Breast epithelium (tissue), 4 donors: Measurements from ENCODE around the gene LONP1. TPM values are rescaled to one million over a fixed set of nuclear protein-coding genes. Genes with fewer than 3 reads are reported as not detected.

Experiments used
- DNase-seq, 2 donors: peaks; one replicate each; pipeline ENCODE4 v3.0.0-alpha.2; 2019; ENCODE audit warnings: low spot score in 2 of 2
- H3K27ac ChIP-seq, 2 donors: fragments of 200-600 bp; sonication (generic) in 1 of 2; one replicate each; pipeline ENCODE4 v1.5.1; 2016 to 2019; ENCODE audit warnings: mild to moderate bottlenecking in 1 of 2
- H3K27me3 ChIP-seq, 2 donors: fragments of 200-600 bp; sonication (generic) in 1 of 2; one replicate each; pipeline versions ENCODE4 v1.5.1 to v1.6.0; 2017 to 2019; ENCODE audit warnings: control low read depth in 1 of 2, mild to moderate bottlenecking in 1 of 2
- H3K36me3 ChIP-seq: fragments of 200-600 bp; one replicate; pipeline ENCODE4 v1.5.1; 2019
- H3K4me1 ChIP-seq, 2 donors: fragments of 200-600 bp; sonication (generic); one replicate each; pipeline ENCODE4 v1.5.1; 2016 to 2019; ENCODE audit warnings: control low read depth in 1 of 2
- H3K4me3 ChIP-seq, 3 donors: fragments of 200-600 bp; sonication (generic); 1 replicate in 2 of 3; 2 replicates in 1 of 3; pipeline ENCODE4 v1.5.1; 2016 to 2019; ENCODE audit warnings: mild to moderate bottlenecking in 3 of 3, moderate library complexity in 2 of 3
- H3K9me3 ChIP-seq, 2 donors: fragments of 200-600 bp; sonication (generic) in 1 of 2; one replicate each; pipeline ENCODE4 v1.5.1; 2016 to 2019; ENCODE audit warnings: control low read depth in 1 of 2
- CTCF ChIP-seq, 3 donors: fragments of 450-650 bp; IDR thresholded peaks; one replicate each; pipeline ENCODE4 v1.5.1; 2016 to 2017; ENCODE audit warnings: antibody characterized with exemption in 3 of 3, mild to moderate bottlenecking in 3 of 3, moderate library complexity in 3 of 3
- POLR2A ChIP-seq: fragments of 450-650 bp; IDR thresholded peaks from one replicate; pipeline ENCODE4 v1.6.1; 2016; ENCODE audit warnings: antibody characterized with exemption, mild to moderate bottlenecking, moderate library complexity
- POLR2AphosphoS5 ChIP-seq, 3 donors: sonication (generic); formaldehyde crosslinking; IDR thresholded peaks; one replicate each; pipeline ENCODE4 v1.6.1; 2017; ENCODE audit warnings: antibody characterized with exemption in 3 of 3
- intact Hi-C: fragments of 100-400 bp; cut with DNase I; formaldehyde crosslinking; loops from one replicate; pipeline ENCODE4 v1.15.1; 2023; ENCODE audit warnings: low total_unique reads
- total RNA-seq, 3 donors: library from RNA; depleted of rRNA; stranded (reverse); fragments of >200 nt; gene quantifications; one replicate each; pipeline ENCODE4 v1.1.0, GENCODE V29; 2016

Gene LONP1
- total RNA-seq, 3 donors from 2014 or later = 48.1 to 66.2 (median 60.6) TPM

DNA sequence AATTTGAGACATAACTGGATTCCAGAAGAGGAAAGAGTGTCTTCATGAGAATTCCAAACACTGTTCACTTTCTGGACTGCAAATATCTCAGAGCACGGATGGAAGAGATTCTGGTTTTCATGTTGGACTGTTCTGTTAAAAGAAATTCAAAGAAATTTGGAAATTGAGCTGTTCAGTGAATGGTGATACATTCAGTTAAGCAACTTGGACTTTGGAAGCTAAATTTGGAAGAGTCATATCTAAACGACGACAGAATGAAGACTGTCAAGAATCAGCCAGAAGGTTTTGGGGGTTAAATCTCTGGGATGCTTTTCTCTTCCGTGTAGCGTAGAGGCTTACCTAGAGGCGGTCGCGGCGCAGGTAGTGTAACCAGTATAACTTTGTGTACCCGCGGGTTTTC is 71.5 kb downstream of the LONP1 start:
- Histone ChIP-seq H3K9me3 (no peaks in the 10 kb centered on the region), H3K36me3 (no peaks in the 10 kb centered on the region), H3K27me3 (no peaks in the 10 kb centered on the region), H3K4me3 (no peak overlapping the region), H3K4me1 (no peaks in the 10 kb centered on the region), H3K27ac (no peak overlapping the region)
- intact Hi-C loops = no loop called here
- no peak for TF ChIP-seq CTCF (IDR thresholded peaks at IDR 0.05)
- TF ChIP-seq POLR2A = no peak
- no peak for TF ChIP-seq POLR2AphosphoS5 (IDR thresholded peaks at IDR 0.05)
- DNase-seq = no peak

DNA sequence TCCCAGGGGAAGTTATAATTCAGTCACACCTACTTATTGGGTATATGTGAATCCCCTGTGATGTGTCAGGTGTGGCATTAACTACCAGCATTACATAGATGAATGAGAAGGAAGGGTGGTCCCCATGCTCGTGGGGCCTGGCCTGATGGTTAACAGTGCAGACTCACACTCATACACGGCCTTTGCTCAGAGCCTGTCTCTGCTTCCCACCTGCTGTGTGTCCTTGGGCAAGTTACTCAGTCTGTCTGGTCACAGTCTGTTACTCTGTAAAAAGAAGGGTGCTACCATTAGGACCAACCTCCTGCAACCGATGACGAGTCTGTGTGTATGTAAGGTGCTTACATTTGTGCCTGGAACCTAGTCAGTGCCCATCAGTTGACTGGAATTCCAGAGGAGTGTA is 73.2 kb downstream of the LONP1 start:
- no peak for TF ChIP-seq POLR2AphosphoS5 (IDR thresholded peaks at IDR 0.05)
- no peak for TF ChIP-seq CTCF (IDR thresholded peaks at IDR 0.05)
- TF ChIP-seq POLR2A = no peak
- H3K36me3 ChIP-seq = no peaks in the 10 kb centered on the region
- H3K27me3 ChIP-seq = no peaks in the 10 kb centered on the region
- DNase-seq = no peak
- H3K4me3 ChIP-seq = no peak overlapping the region
- no peaks in the 10 kb centered on the region for H3K4me1 ChIP-seq
- intact Hi-C loops = no loop called here
- no peaks in the 10 kb centered on the region for H3K9me3 ChIP-seq
- no peak overlapping the region for H3K27ac ChIP-seq

GRCh38 chr19:5645409-5645808 is 74.5 kb downstream of the LONP1 start:
- no peak for TF ChIP-seq CTCF (IDR thresholded peaks at IDR 0.05)
- no peak for TF ChIP-seq POLR2AphosphoS5 (IDR thresholded peaks at IDR 0.05)
- no peak for TF ChIP-seq POLR2A
- intact Hi-C loops = no loop called here
- Histone ChIP-seq H3K4me3 (no peak overlapping the region), H3K9me3 (no peaks in the 10 kb centered on the region), H3K27ac (no peak overlapping the region), H3K4me1 (no peaks in the 10 kb centered on the region), H3K27me3 (no peaks in the 10 kb centered on the region), H3K36me3 (no peaks in the 10 kb centered on the region)
- no peak for DNase-seq

GRCh38 chr19:5644037-5644436 is 75.9 kb downstream of the LONP1 start:
- DNase-seq = no peak
- H3K27ac ChIP-seq = no peak overlapping the region
- H3K9me3 ChIP-seq = no peaks in the 10 kb centered on the region
- no peaks in the 10 kb centered on the region for H3K36me3 ChIP-seq
- intact Hi-C loops = no loop called here
- H3K4me3 ChIP-seq = no peak overlapping the region
- no peak for TF ChIP-seq POLR2A
- no peak for TF ChIP-seq POLR2AphosphoS5 (IDR thresholded peaks at IDR 0.05)
- TF ChIP-seq CTCF (IDR thresholded peaks at IDR 0.05) = no peak
- H3K4me1 ChIP-seq = no peaks in the 10 kb centered on the region
- no peaks in the 10 kb centered on the region for H3K27me3 ChIP-seq

DNA sequence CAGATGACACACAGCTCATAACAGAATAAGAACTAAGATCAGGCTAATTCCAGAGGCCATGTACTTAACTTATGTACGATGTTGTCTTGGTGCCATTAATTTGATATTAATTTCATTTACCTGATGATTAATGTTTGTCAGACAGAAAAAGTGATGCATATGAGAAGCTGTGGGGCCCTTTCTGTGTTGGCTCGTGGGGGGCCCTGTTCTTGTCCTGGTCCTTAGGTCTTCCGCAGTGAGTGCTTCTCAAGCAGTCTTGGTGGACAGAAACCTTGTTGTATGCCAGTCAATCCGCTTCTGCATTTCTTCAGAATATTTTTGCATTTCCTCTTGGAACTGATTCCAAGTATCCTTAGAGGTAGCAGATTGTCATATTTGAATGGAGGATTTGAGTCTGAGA is 76.9 kb downstream of the LONP1 start:
- DNase-seq = no peak
- TF ChIP-seq POLR2AphosphoS5 (IDR thresholded peaks at IDR 0.05) (no peak), CTCF (IDR thresholded peaks at IDR 0.05) (no peak), POLR2A (no peak)
- H3K27me3 ChIP-seq = no peaks in the 10 kb centered on the region
- intact Hi-C loops = no loop called here
- H3K27ac ChIP-seq = no peak overlapping the region
- no peaks in the 10 kb centered on the region for H3K9me3 ChIP-seq
- H3K36me3 ChIP-seq = no peaks in the 10 kb centered on the region
- H3K4me1 ChIP-seq = no peaks in the 10 kb centered on the region
- H3K4me3 ChIP-seq = no peak overlapping the region
